AG04449 (cell line): Measurements from ENCODE around the gene ADAMTS17.

Source experiments
- CTCF ChIA-PET: fragments of 350-600 bp; formaldehyde crosslinking; extraction: SDS; loops from one replicate; lab custom pipeline; 2021; ENCODE audit warnings: antibody characterized with exemption; lab: Yijun Ruan, JAX
- POLR2A ChIA-PET: fragments of 400-600, 350-600 bp; formaldehyde crosslinking; extraction: SDS; loops from one replicate; lab custom pipeline; 2020; ENCODE audit warnings: antibody characterized with exemption, inconsistent platforms; lab: Yijun Ruan, JAX
- DNase-seq: peaks from one replicate; pipeline ENCODE4 v3.0.0-alpha.2; 2010; ENCODE audit warnings: low read depth, low spot score
- H3K4me3 ChIP-seq: 2 replicates; pipeline ENCODE4 v1.5.1; 2011; ENCODE audit warnings: low read depth, mild to moderate bottlenecking, control low read depth, low read length
- TF ChIP-seq, protein P1 (sequence below): IDR thresholded peaks from one replicate; pipeline ENCODE4 v1.5.1; 2011; ENCODE audit warnings: mild to moderate bottlenecking, moderate library complexity, low read length, control low read depth, inconsistent platforms; ENCODE audit not compliant: insufficient read depth; ENCODE audit errors: missing control alignments

The ADAMTS17 gene

DNA sequence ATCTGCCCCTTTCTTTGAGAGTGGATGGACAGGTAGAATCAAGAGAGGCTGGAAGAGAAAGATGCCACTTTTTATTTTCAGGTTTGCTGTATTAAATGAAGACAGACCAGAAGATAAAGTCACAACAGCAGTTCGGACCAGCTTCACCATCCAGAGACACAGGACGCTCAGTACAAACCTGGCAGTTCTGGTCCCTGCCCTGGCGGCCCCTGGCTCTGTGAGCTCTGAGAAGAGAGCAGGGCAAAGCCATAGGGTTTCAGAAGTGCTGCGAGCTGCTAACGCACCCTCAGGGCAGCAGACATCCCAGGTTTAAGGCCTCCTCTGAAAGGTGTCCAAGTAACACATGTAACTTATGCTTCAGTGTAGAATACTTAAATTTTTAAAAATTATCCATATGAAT lies 216.8 kb downstream of the ADAMTS17 start:
- TF ChIP-seq, protein P1, sequence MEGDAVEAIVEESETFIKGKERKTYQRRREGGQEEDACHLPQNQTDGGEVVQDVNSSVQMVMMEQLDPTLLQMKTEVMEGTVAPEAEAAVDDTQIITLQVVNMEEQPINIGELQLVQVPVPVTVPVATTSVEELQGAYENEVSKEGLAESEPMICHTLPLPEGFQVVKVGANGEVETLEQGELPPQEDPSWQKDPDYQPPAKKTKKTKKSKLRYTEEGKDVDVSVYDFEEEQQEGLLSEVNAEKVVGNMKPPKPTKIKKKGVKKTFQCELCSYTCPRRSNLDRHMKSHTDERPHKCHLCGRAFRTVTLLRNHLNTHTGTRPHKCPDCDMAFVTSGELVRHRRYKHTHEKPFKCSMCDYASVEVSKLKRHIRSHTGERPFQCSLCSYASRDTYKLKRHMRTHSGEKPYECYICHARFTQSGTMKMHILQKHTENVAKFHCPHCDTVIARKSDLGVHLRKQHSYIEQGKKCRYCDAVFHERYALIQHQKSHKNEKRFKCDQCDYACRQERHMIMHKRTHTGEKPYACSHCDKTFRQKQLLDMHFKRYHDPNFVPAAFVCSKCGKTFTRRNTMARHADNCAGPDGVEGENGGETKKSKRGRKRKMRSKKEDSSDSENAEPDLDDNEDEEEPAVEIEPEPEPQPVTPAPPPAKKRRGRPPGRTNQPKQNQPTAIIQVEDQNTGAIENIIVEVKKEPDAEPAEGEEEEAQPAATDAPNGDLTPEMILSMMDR, result no peak
- no peak for DNase-seq
- ChIA-PET CTCF (no interaction called here), POLR2A (no interaction called here)
- no peak overlapping the region for H3K4me3 ChIP-seq

DNA sequence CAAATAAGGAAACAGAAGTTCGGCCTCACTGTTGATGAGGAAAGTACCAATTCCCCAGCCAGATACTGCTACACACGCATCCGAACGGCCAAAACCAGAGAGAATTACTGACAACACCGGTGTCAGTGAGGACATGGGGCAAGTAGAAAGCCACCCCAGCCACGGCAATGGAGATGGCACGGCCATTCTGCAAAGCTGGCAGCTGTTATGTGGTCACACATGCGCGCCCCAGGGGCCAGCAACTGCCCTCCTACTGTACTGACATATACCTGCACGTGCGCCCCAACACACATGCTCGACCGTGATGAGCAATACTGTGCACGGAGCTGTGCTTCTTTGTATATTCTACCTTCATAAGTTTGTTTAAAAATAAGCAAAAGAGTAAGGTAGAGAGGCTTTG lies 217.4 kb downstream of the ADAMTS17 start:
- ChIA-PET POLR2A (no interaction called here), CTCF (no interaction called here)
- no peak for DNase-seq
- TF ChIP-seq, protein P1, result no peak
- no peak overlapping the region for H3K4me3 ChIP-seq

DNA sequence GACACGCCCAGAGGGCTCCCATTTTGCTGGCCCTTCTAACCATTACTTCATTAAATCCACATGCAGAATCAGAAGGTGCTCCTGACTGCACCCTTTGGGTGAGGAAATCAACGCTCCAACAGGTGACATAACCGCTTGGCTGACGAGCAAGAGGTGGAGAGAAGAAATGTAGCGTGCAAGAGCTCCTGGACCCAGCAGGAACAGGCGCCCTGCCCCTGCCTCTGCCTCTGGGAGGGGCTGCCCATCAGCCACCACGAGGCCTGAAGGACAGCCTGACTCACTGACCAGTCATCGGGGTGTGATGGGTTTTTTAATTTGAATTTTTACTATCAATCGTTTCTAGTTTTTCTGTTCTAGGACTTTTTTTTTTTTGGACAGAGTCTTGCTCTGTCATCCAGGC lies 218.2 kb downstream of the ADAMTS17 start:
- ChIA-PET POLR2A (no interaction called here), CTCF (no interaction called here)
- H3K4me3 ChIP-seq, result no peak overlapping the region
- DNase-seq, result no peak
- TF ChIP-seq, protein P1, result no peak

DNA sequence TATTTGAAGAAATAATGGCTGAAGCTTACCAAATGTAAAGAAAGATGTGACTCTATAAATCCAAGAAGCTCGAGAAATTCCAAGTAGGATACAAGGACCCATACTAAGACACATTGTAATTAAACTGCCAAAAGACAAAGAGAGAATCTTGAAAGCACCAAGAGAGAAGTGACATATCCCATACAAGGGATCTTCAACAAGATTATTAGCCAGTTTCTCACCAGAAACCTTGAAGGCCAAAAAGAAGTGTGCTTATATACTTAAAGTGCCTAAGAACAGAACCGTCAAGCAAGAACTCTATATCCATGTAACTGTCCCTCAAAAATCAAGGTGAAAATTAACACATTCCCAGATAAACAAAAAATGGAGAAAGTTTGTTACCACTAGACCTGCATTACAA lies 220.5 kb downstream of the ADAMTS17 start:
- TF ChIP-seq, protein P1, result no peak
- ChIA-PET POLR2A (no interaction called here), CTCF (no interaction called here)
- no peak for DNase-seq
- no peak overlapping the region for H3K4me3 ChIP-seq

DNA sequence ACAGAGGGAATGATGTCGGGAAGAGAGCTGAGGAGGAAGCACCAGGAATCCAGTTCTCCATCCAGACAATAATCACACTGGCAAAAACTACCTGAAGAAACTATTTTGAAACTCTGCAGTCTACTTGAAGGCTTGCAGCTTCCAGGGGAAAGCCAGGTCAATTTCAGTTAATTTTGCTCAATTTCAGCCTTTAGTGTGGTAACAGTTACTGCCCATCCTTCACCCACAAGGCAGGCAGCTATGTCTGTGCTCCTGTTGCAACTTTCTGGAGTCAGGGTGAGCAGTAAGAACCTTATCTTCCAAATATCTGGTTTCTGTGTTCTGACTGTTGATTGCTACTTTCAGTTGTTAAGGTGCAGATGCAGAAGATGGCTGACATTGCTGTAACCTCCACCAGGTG lies 221.7 kb downstream of the ADAMTS17 start:
- DNase-seq, result no peak
- TF ChIP-seq, protein P1, result no peak
- ChIA-PET POLR2A (no interaction called here), CTCF (no interaction called here)
- no peak overlapping the region for H3K4me3 ChIP-seq

DNA sequence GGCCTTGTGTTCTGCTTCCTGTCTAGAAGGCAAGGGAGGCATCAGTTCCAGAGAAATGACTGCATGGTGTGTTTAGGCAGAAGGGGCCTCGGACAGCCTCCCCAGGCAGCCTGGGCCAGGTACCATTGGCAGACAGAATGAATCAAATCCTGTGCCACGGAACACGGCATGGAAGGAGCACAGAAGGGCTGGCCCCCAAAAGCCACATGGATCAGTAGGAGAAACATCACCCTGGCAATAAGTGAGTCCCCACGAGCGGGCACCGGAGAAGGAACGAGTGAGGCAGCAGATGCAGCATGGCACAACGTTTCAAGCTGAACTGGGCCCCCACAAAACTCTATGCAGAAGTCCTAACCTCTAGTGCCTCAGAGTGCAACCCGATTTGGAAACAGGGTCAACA lies 223.2 kb downstream of the ADAMTS17 start:
- ChIA-PET POLR2A (no interaction called here), CTCF (no interaction called here)
- H3K4me3 ChIP-seq, result no peak overlapping the region
- DNase-seq, result no peak
- TF ChIP-seq, protein P1, result no peak
